Epithelial cell of esophagus (primary cell): ENCODE results near the gene PIK3R5.

Experiments
- DNase-seq: peaks from one replicate; pipeline ENCODE4 v3.0.0; 2010; ENCODE audit warnings: low read depth
- H3K4me3 ChIP-seq: 2 replicates; pipeline ENCODE4 v1.5.1; 2011; ENCODE audit warnings: mild to moderate bottlenecking, low read length, control low read depth
- CTCF ChIP-seq: IDR thresholded peaks from 2 replicates; pipeline ENCODE4 v1.5.1; 2011; ENCODE audit warnings: low read depth, mild to moderate bottlenecking, low read length, control low read depth, inconsistent platforms; ENCODE audit not compliant: insufficient read depth; ENCODE audit errors: missing control alignments

The PIK3R5 gene

GRCh38 chr17:8966926-8967325 is 1.4 kb upstream of the PIK3R5 start:
- DNase-seq, result no peak
- no peak overlapping the region for H3K4me3 ChIP-seq

GRCh38 chr17:8964801-8965393 is 610 bp downstream of the PIK3R5 start:
- no peak overlapping the region for H3K4me3 ChIP-seq
- TF ChIP-seq CTCF, result no peak
- DNase-seq, result no peak

More at GRCh38 chr17:8966926-8967325, 1.4 kb upstream of the PIK3R5 start:
- no peak for TF ChIP-seq CTCF

DNA sequence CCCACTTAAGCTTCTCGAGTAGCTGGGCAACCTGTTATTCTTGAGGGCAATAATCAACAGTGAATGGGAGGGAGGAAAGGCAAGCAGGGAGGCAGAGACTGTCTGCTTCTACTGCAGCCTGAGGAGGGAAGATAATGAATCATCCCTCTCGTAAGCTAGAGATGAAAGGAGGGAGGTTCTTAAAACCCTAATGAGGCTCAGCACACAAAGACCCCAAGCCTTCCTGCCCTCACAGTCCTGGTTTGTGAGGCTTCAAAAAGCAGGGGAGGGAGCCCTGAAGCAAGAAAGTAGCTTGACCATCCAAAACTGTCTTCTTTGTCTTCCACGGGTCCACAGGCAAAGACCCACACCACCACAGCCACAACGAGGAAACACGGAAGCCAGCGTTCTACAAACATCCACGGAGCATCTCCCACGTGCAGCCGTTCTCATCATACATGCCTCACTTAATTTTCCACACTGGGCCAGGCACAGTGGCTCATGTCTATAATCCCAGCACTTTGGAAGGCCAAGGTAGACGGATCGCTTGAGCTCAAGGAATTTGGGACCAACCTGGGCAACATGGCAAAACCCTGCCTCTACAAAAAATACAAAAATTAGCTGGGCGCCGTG is 1.8 kb downstream of the PIK3R5 start:
- no peak overlapping the region for H3K4me3 ChIP-seq
- TF ChIP-seq CTCF, result no peak
- no peak for DNase-seq

GRCh38 chr17:8963014-8963413 is 2.5 kb downstream of the PIK3R5 start:
- no peak for DNase-seq
- H3K4me3 ChIP-seq, result no peak overlapping the region
- TF ChIP-seq CTCF, result no peak

DNA sequence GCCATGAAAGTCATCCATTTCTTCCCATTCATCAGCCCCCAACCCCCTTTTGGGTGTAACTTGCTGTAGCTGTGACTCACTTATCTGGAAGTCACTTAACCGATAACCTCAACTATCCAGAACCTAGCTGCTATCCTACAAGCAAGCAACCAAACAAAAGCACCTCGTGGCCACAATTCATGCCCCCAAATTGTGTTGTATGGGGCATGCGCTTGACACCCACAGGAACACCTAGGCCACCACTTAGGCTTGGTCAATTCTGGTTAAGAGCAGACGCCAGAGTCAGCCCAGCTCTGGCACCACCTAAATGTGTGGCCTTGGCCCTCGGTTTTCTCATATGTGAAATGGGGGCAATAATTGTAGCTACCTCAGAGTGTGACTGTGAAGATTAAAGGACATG is 3.7 kb downstream of the PIK3R5 start:
- no peak overlapping the region for H3K4me3 ChIP-seq
- TF ChIP-seq CTCF, result no peak
- DNase-seq, result no peak

GRCh38 chr17:8960325-8961140 is 5.0 kb downstream of the PIK3R5 start:
- no peak overlapping the region for H3K4me3 ChIP-seq
- DNase-seq, result no peak
- TF ChIP-seq CTCF, result no peak
